Kidney (tissue), 14 donors: ENCODE results near the gene LHFPL6. TPM values are rescaled to one million over a fixed set of nuclear protein-coding genes. Genes with fewer than 3 reads are reported as not detected.

Experiments
- DNase-seq, 5 donors: peaks; one replicate each; pipeline ENCODE4 v3.0.0-alpha.2; 2013 to 2020
- FAIRE-seq: peaks from 2 replicates; lab custom pipeline; 2012; peaks lifted over from hg19 to GRCh38; lab: Jason Lieb, UNC
- H3K27ac ChIP-seq, 2 donors: one replicate each; pipeline ENCODE4 v1.7.0; 2013; ENCODE audit warnings: low read depth in 2 of 2, low read length in 2 of 2, inconsistent platforms in 1 of 2
- H3K27me3 ChIP-seq: one replicate; pipeline ENCODE4 v1.7.1; 2013; ENCODE audit warnings: low read length, inconsistent platforms; ENCODE audit not compliant: control insufficient read depth, insufficient read depth
- H3K36me3 ChIP-seq, 3 donors: one replicate each; pipeline versions ENCODE4 v1.7.0 to v1.7.1; 2013; ENCODE audit warnings: low read length in 3 of 3, control low read depth in 1 of 3, inconsistent platforms in 1 of 3; ENCODE audit not compliant: insufficient read depth in 3 of 3, control insufficient read depth in 2 of 3
- H3K4me1 ChIP-seq, 3 donors: one replicate each; pipeline versions ENCODE4 v1.7.0 to v1.7.1; 2013; ENCODE audit warnings: low read length in 3 of 3, inconsistent platforms in 1 of 3, low read depth in 1 of 3; ENCODE audit not compliant: control insufficient read depth in 2 of 3, insufficient read depth in 2 of 3
- H3K4me3 ChIP-seq, 3 donors: one replicate each; pipeline versions ENCODE4 v1.7.0 to v1.8.1; 2013; ENCODE audit warnings: low read length in 3 of 3, control low read depth in 1 of 3, inconsistent platforms in 1 of 3
- H3K9ac ChIP-seq, 3 donors: one replicate each; pipeline versions ENCODE4 v1.7.0 to v1.7.1; 2013; ENCODE audit warnings: low read length in 3 of 3, control low read depth in 1 of 3, inconsistent platforms in 1 of 3
- H3K9me3 ChIP-seq, 3 donors: one replicate each; pipeline versions ENCODE4 v1.7.0 to v1.7.1; 2013; ENCODE audit warnings: low read length in 3 of 3, control low read depth in 1 of 3, inconsistent platforms in 1 of 3; ENCODE audit not compliant: control insufficient read depth in 2 of 3, insufficient read depth in 1 of 3
- CTCF ChIP-seq: IDR thresholded peaks from 3 replicates; pipeline ENCODE4 v1.5.1; 2012; ENCODE audit warnings: mild to moderate bottlenecking, moderate library complexity, borderline replicate concordance; ENCODE audit not compliant: insufficient read depth; ENCODE audit errors: extremely low read depth
- intact Hi-C: fragments of 100-400 bp; cut with DNase I; formaldehyde crosslinking; loops from one replicate; pipeline ENCODE4 v1.11.1; 2022
- polyA plus RNA-seq: library from polyadenylated mRNA; stranded (reverse); fragments of 350-450 nt; fragmentation: Illumina TruSeq; extraction: RNeasy Lipid Tissue Mini Kit (QIAGEN cat#74804); gene quantifications from one replicate; pipeline ENCODE4 v1.2.3, GENCODE V29; 2014; ENCODE audit warnings: low read depth, low replicate concordance; ENCODE audit not compliant: insufficient read depth
- total RNA-seq: library from RNA; stranded (reverse); fragmentation: NEBNext Ultra II Directional; extraction: Animal tissue kit (Norgen Biotek cat#: 25700); gene quantifications from one replicate; pipeline ENCODE4 v1.2.1, GENCODE V29; 2021
- donor health status: control.
- donor health status: control.
- donor health status: control.
- donor health status: control.
- donor health status: control.
- donor health status: DM: yes; HTN: yes; CAD: no.
- donor health status: Normal renal cell carcinoma (clear cell type).

Gene LHFPL6
- total and polyA plus RNA-seq, 2 donors from 2014 or later: 33.0 to 59.2 TPM

GRCh38 chr13:39498471-39499114 is 104.4 kb downstream of the LHFPL6 start:
- no peak overlapping the region for H3K9ac ChIP-seq
- H3K4me3 ChIP-seq: no peak overlapping the region
- no peak for TF ChIP-seq CTCF
- intact Hi-C loops: no loop called here
- no peak for FAIRE-seq
- H3K27me3 ChIP-seq: no peaks in the 10 kb centered on the region
- H3K9me3 ChIP-seq: no peaks in the 10 kb centered on the region
- no peaks in the 10 kb centered on the region for H3K4me1 ChIP-seq
- no peak for DNase-seq
- no peaks in the 10 kb centered on the region for H3K36me3 ChIP-seq
- H3K27ac ChIP-seq: no peak overlapping the region

DNA sequence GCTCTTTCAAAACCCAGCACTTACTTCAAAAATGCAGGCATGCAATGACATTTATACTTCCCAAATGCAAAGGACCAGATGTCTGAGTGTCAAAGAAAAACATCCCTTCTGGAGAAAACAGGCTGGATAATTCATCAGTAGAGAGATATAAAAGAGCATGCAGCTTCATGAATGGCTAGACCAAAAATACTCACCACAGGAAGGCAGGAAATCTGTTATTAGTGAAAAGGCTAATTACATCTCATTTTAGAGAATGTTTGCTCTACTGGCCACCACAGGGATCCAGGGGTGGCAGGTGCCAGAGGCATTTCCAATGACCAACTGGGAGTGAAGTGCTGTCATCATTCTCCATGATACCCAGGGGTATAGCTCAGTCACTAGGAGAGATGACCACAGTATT is 106.5 kb downstream of the LHFPL6 start:
- Histone ChIP-seq H3K9me3 (no peaks in the 10 kb centered on the region), H3K4me1 (no peaks in the 10 kb centered on the region), H3K4me3 (no peak overlapping the region), H3K9ac (no peak overlapping the region), H3K27me3 (no peaks in the 10 kb centered on the region), H3K27ac (no peak overlapping the region), H3K36me3 (no peaks in the 10 kb centered on the region)
- peak in 1 of 5 donors; percentile 44 for DNase-seq
- intact Hi-C loops: no loop called here
- no peak for TF ChIP-seq CTCF
- FAIRE-seq: no peak

DNA sequence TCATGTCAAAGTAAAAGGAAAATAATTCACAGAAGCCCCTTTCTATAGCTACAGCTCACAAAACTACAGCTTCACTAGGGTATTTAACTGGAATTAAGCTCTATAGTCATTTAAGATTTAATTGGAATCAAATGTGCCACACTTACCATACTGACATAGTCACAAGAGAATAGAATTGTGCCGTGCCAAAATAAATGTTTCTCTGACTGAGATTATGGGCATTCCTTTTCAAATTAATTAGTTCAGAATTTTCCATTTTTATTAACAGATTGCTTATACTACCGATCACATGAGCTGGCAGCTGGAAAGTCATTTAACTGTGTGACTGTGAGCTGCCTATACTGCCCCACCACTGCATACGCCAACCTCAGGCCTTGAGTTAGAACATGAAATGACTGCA is 108.4 kb downstream of the LHFPL6 start:
- Histone ChIP-seq H3K27me3 (no peaks in the 10 kb centered on the region), H3K9ac (no peak overlapping the region), H3K9me3 (no peaks in the 10 kb centered on the region), H3K27ac (no peak overlapping the region), H3K4me1 (no peaks in the 10 kb centered on the region), H3K36me3 (no peaks in the 10 kb centered on the region), H3K4me3 (no peak overlapping the region)
- FAIRE-seq (no peak), DNase-seq (no peak)
- TF ChIP-seq CTCF: no peak
- intact Hi-C loops: no loop called here

GRCh38 chr13:39494006-39494405 is 109.0 kb downstream of the LHFPL6 start:
- FAIRE-seq: no peak

More at GRCh38 chr13:39494006-39494405, 109.0 kb downstream of the LHFPL6 start:
- intact Hi-C loops: no loop called here
- Histone ChIP-seq H3K27ac (no peak overlapping the region), H3K4me3 (no peak overlapping the region), H3K27me3 (no peaks in the 10 kb centered on the region), H3K36me3 (no peaks in the 10 kb centered on the region), H3K4me1 (no peaks in the 10 kb centered on the region), H3K9me3 (no peaks in the 10 kb centered on the region), H3K9ac (no peak overlapping the region)
- TF ChIP-seq CTCF: no peak
- DNase-seq: no peak
